RWPE2 (cell line): ENCODE data around the gene MTSS2.

ENCODE experiments used
- ATAC-seq: fragments of 200-7000 bp; cut with Tn5 transposase; 3 replicates; pipeline ENCODE4 v1.9.1; 2021; ENCODE audit warnings: low read depth
- DNase-seq: peaks from one replicate; pipeline ENCODE4 v3.0.0-alpha.2; 2020; ENCODE audit warnings: low spot score
- H3K27ac ChIP-seq: fragments of 450-650 bp; 2 replicates; pipeline ENCODE4 v1.5.1; 2017; ENCODE audit warnings: mild to moderate bottlenecking; ENCODE audit not compliant: poor library complexity, severe bottlenecking
- H3K27me3 ChIP-seq: fragments of 250-450 bp; sonication (Bioruptor Pico); 2 replicates; pipeline ENCODE4 v1.5.1; 2021; ENCODE audit warnings: mild to moderate bottlenecking, moderate library complexity; ENCODE audit not compliant: insufficient read depth, poor library complexity, severe bottlenecking
- H3K36me3 ChIP-seq: fragments of 250-450 bp; sonication (Bioruptor Pico); 2 replicates; pipeline ENCODE4 v1.5.1; 2020; ENCODE audit warnings: low read depth, mild to moderate bottlenecking, moderate library complexity
- H3K4me1 ChIP-seq: fragments of 250-450 bp; sonication (Bioruptor Pico); 2 replicates; pipeline ENCODE4 v1.5.1; 2021; ENCODE audit warnings: mild to moderate bottlenecking, moderate library complexity; ENCODE audit not compliant: insufficient read depth, poor library complexity, severe bottlenecking
- H3K4me3 ChIP-seq: fragments of 250-450 bp; sonication (Bioruptor Pico); 2 replicates; pipeline ENCODE4 v1.5.1; 2021; ENCODE audit warnings: mild to moderate bottlenecking, moderate library complexity; ENCODE audit not compliant: severe bottlenecking
- H3K9me3 ChIP-seq: fragments of 250-450 bp; sonication (Bioruptor Pico); 2 replicates; pipeline ENCODE4 v1.5.1; 2021; ENCODE audit warnings: mild to moderate bottlenecking, moderate library complexity; ENCODE audit not compliant: severe bottlenecking
- TF ChIP-seq, protein P1 (sequence below): fragments of 450-650 bp; IDR thresholded peaks from one replicate; pipeline ENCODE4 v1.5.1; 2017; ENCODE audit warnings: mild to moderate bottlenecking, moderate library complexity; ENCODE audit not compliant: poor library complexity, severe bottlenecking

The MTSS2 gene

DNA sequence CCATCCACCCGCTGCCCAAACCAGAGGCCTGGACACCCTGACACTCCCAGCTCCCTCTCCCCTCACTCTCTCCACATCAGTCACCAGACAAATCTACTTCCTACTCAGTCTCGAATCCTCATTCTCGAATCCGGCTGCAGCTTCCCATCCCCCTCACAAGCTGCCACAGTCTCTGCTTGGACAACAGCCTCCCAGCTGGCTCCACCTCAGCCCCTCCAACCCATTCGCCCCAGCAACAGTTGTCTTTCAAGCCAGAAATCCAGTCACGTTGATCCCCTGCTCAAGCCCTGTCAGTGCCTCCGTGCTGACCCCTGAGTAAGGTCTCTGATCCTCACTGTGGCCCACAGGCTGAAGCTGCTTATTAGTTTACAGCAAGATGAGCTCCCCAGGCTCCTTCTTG is 44.2 kb upstream of the MTSS2 start:
- TF ChIP-seq, protein P1, sequence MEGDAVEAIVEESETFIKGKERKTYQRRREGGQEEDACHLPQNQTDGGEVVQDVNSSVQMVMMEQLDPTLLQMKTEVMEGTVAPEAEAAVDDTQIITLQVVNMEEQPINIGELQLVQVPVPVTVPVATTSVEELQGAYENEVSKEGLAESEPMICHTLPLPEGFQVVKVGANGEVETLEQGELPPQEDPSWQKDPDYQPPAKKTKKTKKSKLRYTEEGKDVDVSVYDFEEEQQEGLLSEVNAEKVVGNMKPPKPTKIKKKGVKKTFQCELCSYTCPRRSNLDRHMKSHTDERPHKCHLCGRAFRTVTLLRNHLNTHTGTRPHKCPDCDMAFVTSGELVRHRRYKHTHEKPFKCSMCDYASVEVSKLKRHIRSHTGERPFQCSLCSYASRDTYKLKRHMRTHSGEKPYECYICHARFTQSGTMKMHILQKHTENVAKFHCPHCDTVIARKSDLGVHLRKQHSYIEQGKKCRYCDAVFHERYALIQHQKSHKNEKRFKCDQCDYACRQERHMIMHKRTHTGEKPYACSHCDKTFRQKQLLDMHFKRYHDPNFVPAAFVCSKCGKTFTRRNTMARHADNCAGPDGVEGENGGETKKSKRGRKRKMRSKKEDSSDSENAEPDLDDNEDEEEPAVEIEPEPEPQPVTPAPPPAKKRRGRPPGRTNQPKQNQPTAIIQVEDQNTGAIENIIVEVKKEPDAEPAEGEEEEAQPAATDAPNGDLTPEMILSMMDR, result no peak
- no peaks in the 10 kb centered on the region for H3K27me3 ChIP-seq
- H3K27ac ChIP-seq, result no peak overlapping the region
- no peaks in the 10 kb centered on the region for H3K4me1 ChIP-seq
- no peaks in the 10 kb centered on the region for H3K9me3 ChIP-seq
- no peak overlapping the region for H3K4me3 ChIP-seq
- no peak; the same call in 2 of the 3 replicates for ATAC-seq
- peaks cover 18% of the 10 kb centered on the region for H3K36me3 ChIP-seq
- DNase-seq, result no peak

DNA sequence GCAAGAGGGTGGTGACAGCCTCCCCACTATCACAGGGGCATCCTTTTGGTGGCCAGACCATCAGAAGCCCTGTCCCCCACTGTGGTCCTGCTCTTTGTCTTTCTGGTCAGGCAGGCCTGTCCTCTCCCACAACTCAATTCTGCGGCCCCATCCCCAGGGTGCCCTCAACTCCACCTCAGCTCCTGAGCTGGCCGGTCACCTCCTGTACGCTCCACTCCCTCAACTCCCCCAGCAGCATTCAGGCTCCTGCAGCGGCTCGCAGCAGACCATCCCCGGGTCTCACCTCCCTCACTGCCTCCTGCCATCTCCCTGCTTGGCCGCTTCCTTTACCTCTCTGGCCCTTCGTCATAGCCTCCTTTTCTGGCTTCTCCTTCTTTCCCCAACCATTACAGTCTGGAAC is 43.4 kb upstream of the MTSS2 start:
- no peaks in the 10 kb centered on the region for H3K9me3 ChIP-seq
- ATAC-seq (no peak), DNase-seq (no peak)
- peaks cover 18% of the 10 kb centered on the region for H3K36me3 ChIP-seq
- no peaks in the 10 kb centered on the region for H3K4me1 ChIP-seq
- H3K27me3 ChIP-seq, result no peaks in the 10 kb centered on the region
- H3K4me3 ChIP-seq, result no peak overlapping the region
- TF ChIP-seq, protein P1, result no peak
- H3K27ac ChIP-seq, result no peak overlapping the region

GRCh38 chr16:70728150-70728549 is 42.3 kb upstream of the MTSS2 start:
- no peak for DNase-seq
- no peaks in the 10 kb centered on the region for H3K27me3 ChIP-seq
- no peak overlapping the region for H3K27ac ChIP-seq
- no peaks in the 10 kb centered on the region for H3K9me3 ChIP-seq
- H3K4me3 ChIP-seq, result no peak overlapping the region
- H3K36me3 ChIP-seq, result peaks cover 18% of the 10 kb centered on the region
- no peaks in the 10 kb centered on the region for H3K4me1 ChIP-seq
- TF ChIP-seq, protein P1, result no peak
- no peak for ATAC-seq

DNA sequence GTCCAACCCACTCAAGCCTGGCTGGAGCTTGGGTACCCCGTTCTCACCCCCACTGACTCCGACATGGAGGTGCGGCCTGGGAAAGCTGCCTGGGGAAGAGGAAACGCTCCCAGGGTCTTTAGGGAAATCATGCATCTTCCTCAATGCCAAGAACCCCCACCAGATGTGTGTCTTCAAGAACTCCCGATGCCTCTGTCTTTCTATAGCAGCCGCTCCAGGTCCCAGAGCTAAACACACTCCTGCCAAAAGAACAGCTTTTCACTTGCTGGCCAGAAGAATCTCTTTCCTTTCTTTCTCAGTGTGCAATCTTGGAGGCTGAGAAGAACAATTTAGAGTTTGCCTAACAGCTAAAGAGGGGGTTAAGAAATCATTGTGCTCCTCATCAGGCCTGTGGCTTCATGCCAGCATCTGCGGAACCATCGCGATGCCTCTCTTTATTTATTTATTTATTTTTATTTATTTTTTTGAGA is 41.1 kb upstream of the MTSS2 start:
- Histone ChIP-seq H3K27me3 (no peaks in the 10 kb centered on the region), H3K9me3 (no peaks in the 10 kb centered on the region), H3K4me3 (no peak overlapping the region), H3K36me3 (peaks cover 18% of the 10 kb centered on the region), H3K4me1 (no peaks in the 10 kb centered on the region), H3K27ac (no peak overlapping the region)
- TF ChIP-seq, protein P1, result no peak
- ATAC-seq, result no peak
- no peak for DNase-seq

DNA sequence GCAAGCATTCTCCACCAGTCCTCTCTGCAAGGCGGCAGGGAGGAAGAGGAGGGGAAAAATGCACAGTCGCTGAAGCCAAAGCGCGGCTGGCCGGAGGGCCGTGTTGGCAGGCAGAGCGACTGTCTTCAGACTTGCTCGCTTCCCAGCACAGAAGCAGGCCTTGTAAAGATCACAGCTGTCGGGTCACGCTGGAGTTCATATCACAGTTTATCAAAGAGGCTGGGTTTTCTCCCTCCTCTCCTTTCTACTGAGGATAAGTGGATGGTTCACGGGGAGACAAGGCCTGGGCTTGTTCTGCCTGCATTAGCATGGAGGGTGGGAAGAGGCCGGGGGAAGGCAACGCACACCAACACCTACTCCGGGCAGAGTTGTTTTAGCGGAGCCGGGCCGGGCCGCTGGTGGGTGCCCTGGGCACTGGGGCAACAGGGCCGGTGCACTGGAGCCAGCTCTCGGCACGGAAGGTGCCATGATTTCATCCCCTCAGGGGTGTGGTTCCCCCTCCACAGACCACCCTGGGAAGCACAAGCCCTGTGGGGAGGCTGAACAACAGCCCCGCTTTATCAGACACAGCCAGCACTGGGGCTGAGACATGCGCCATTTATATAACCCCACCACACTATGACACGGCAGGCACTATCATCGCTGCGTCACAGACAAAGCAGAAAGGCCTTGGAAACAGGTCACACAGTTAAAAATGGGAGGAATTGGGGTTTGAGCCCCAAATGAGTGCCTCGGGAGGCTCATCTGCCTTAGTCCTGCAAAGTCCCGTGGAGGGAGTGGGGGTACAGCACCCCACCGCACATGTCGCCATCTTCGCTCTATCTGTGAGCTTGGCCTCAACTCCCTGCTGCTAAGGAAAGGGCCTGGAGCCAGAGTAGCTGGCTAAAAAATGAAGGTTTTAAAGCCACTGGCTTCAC is 40.3 kb upstream of the MTSS2 start:
- DNase-seq (no peak), ATAC-seq (no peak)
- H3K27me3 ChIP-seq, result no peaks in the 10 kb centered on the region
- TF ChIP-seq, protein P1, result no peak
- no peak overlapping the region for H3K27ac ChIP-seq
- H3K4me1 ChIP-seq, result no peaks in the 10 kb centered on the region
- peaks cover 13% of the 10 kb centered on the region for H3K36me3 ChIP-seq
- no peaks in the 10 kb centered on the region for H3K9me3 ChIP-seq
- H3K4me3 ChIP-seq, result no peak overlapping the region
